CMK (cell line): Measurements from ENCODE around the gene TMPRSS9.

Experiments
- DNase-seq: peaks from one replicate; pipeline ENCODE4 v3.0.0-alpha.2; 2010; ENCODE audit warnings: low read depth

The TMPRSS9 gene

DNA sequence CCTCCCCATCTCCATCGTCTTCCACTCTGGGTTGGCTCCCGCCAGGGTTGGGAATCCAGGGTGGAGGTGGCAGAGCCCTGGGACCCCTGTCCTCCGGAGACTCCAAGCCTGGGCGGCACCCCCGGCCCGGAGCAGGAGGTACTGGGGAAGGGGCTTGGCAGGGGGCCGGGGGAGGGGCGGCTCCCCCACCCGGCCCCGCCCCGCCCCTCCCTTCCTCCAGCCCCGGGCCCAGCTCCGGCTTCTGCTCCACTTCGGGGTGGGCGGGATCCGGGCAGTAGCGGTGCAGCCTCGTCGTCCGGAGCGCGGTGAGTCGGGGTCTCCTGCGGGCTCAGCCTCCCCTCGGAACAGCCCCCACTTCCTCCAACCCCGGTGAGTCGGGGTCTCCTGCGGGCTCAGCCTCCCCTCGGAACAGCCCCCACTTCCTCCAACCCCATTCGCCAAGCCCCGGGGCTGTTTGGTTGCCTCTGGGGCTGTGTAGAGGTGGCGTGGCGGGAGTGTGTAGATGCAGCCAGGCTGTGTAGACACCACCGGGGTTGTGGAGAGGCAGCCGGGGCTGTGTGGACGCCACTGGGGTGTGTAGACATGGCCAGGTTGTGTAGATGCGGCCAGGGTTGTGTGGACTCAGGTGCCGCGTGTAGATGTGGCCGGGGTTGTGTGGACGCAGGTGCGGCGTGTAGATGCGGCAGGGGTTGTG is at the start of gene TMPRSS9:
TMPRSS9 (plus strand) TSS at position 274 of the 694 bp plus-strand sequence. CDS start 29,521 bp downstream, outside the sequence.
- no peak for DNase-seq

DNA sequence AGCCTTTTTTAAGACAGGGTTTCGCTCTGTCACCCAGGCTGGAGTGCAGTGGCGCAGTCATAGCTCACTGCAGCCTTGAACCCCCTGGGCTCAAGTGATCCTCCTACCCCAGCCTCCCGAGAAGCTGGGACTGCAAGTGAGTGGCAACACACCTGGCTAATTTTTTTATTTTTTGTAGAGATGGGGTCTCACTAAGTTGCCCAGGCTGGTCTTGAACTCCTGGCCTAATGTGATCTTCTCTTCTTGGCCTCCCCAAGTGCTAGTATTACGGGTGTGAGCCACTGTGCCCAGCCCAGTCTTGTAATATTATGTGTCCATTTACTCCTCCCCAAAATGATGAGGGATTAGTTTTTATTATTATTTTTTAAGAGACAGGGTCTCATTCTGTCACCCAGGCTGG is 49.0 kb upstream of the TMPRSS9 start:
- DNase-seq: no peak

DNA sequence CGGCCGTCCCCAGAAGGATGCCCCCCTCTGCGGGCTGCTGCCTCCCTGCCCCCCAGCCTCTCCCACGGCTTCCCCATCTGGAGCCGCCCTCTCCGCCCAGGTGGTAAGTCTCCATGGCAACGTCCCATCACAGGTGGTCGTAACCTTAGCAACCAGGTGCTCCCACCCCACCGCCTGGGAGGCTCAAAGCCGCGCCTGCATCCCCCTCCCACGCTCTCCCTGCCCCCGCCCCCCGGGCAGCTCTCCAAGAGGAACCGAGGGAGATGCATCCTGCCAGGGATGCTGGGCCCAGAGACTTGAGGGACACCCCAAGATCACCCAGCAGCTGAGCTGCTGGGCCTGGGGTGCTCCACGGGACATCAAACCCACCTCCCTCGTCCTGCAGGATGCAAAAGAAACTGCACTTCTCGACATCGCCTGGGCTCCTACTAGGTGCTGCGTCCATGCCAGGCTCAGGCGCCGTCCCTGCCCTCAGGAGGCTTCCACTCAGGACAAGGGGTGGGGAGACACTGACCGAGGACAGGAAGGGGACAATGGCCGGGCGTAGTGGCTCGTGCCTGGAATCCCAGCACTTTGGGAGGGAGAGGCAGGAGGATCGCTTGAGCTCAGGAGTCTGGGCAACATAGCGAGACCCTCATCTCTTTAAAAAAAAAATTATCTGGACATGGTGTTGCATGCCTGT is 47.1 kb upstream of the TMPRSS9 start:
- no peak for DNase-seq

DNA sequence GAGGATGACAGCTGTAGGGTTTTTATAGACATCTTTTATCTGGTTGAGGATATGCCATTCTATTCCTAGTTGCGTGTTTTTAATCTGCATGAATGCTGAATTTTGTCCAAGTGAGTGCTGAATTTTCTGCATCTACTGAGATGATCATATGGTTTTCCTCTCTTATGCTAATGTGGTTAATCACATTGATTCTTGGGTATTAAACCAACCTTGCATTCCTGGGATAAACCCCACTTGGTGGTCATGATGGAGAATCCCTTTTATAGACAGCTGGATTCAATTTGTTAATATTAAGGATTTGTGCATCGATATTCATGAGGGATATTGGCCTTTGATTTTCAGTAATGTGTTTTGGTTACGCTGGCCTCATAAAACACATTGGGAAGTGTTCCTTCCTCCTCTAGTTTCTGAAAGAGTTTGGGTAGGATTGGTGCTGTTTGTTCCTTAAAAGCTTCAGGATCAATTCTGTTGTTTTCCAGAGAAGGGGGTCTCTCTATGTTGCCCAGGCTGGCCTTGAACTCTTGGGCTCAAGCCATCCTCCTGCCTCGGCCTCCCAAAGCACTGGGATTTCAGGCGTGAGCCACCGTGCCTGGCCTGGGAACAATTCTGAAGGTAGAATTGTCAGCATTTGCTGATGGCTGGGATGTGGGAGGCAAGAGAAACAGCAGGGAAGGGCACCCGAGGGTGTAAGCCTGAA is 44.8 kb upstream of the TMPRSS9 start:
- no peak for DNase-seq

GRCh38 chr19:2315818-2316353 is 44.2 kb upstream of the TMPRSS9 start:
- peak; percentile 58 for DNase-seq

- no peak for DNase-seq
Measured at GRCh38 chr19:2317300-2317699, 42.8 kb upstream of the TMPRSS9 start.

DNA sequence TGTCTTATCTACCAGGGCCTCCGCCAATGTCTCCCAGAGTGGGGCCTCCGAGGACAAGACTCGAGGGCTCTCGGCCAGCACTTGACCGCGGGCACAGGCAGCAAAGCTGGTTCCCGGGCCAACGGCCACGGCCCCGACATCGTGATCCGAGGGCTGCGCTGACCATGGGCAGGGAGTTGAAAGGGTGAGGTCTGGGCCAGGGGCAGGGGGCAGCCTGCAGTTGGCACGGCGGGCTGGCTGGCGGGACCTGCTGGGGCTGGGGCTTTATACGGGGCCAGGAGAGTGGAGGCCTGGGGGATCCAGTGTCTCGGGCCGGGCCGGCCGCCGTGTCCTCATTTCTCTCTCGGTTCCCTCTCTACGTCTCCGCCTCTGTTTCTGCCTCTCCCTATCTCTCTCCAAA is 42.3 kb upstream of the TMPRSS9 start:
- DNase-seq: no peak

DNA sequence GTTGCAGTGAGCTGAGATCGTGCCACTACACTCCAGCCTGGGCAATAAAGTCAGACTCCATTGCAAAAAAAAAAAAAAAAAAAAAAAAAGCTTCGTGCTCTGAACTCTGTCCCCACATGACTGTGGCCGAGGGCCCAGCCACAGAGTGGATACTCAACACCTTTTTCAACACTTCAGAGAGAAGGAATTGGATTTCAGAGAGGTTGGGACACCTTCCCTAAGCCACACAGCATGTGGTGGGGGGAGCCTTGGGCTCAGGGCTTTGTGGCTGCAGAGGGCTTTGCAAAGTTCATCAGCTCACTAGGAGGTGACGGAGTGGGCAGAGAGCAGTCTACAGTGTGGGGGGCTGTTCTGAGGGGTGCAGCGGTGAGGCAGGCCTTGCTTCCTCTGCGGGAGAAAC is 41.1 kb upstream of the TMPRSS9 start:
- no peak for DNase-seq

- DNase-seq: no peak
Measured at GRCh38 chr19:2319551-2319950, 40.5 kb upstream of the TMPRSS9 start.

GRCh38 chr19:2320049-2320448 is 40.0 kb upstream of the TMPRSS9 start:
- no peak for DNase-seq

DNA sequence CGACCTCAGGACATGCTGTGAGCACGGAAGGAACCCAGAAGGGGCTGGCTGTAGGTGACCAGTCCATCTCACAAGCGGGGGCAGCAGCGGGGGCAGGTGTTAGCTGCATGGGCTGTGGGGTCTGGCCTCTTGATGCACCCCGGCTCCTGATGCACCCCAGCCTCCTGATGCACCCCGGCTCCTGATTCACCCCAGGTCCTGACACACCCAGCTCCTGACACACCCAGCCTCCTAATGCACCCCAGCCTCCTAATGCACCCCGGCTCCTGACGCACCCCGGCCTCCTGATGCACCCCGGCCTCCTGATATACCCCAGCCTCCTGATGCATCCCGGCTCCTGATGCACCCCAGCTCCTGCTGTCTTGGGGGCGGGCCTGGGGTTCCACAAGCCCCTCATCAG is 39.1 kb upstream of the TMPRSS9 start:
- DNase-seq: no peak

GRCh38 chr19:2321565-2322283 is 38.3 kb upstream of the TMPRSS9 start:
- no peak for DNase-seq

DNA sequence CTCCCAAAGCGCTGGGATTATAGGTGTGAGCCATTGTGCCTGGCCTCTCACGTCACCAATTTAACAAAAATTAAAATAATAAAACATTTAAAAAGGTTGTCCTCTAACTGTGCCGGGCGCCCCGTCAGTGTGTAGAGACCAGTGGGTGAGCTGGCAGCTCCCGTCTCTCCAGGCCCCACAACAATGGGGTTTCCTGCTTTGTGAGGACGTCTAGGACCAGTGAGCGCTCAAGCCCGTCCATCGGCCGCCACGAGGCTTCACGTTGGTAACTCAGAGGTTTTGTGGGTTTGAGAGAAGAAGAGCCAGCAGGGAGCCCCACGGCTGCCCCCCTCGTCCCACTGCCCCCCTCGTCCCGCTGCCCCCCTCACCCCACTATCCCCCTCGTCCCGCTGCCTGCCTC is 36.4 kb upstream of the TMPRSS9 start:
- DNase-seq: no peak

GRCh38 chr19:2324220-2324948 is 35.7 kb upstream of the TMPRSS9 start:
- DNase-seq: no peak

DNA sequence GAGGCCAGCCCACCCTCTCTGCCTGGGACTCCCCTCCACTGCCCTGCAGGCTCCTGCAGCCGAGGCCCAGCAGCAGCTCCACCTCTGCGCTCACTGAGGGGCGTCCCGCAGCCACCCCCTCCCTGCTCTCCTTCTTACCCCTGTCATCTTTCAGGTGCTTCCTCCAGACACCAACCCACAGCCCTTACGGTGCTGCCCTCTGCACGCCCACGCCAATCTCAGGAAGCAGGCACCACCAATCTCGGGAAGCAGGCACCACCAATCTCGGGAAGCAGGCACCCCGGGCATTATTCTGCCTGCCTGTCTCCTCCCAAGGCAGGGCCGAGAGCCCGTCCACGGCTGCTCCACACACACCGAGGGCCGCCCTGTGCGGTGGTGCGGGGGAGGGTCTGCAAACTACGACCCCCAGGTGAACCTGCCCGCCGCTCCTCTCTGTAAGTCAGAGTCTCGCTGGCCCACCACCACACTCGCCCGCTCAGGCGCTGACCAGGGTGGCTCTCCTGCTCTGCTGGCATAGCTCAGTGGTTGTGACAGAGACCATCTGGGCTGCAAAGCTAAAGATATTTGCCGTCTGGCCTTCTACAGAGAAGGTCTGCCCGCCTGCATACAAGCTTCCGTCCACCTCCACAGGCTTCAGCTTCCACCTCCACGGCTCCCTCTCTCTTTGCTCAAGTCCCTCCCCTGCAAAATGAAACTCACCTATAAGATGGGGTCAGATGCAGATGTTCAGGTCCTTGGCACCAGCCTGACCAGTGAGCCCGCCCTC is 34.6 kb upstream of the TMPRSS9 start:
- DNase-seq: peak; percentile 94

DNA sequence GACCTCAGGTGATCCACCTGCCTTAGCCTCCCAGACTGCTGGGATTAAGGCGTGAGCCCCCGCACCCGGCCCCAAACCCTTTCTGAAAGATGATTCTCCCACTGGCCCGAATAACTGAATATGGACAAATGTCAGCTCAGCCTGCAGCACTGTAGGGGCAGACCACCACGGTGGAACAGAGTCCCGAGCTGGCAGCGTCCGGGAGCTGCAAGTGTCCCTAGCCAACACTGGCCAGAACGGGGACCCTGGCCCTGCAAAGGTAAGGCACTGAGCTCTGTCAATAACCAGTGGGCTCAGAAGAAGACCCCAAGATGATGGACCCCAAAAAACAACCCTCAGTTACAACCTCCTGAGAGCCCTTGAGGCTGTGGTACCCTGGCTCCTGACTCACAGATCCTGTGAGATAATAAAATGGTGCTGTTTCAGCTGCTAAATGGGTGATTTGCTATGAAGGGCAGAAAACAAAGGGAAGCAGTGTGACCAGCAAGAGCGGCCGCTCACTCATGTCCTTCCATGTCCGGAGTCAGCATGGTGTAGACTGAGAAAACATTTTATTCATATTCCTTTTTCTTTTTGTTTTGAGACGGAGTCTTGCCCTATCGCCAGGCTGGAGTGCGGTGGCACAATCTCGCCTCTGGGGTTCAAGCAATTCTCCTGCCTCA is 33.2 kb upstream of the TMPRSS9 start:
- no peak for DNase-seq

GRCh38 chr19:2327773-2328400 is 32.2 kb upstream of the TMPRSS9 start:
- no peak for DNase-seq

DNA sequence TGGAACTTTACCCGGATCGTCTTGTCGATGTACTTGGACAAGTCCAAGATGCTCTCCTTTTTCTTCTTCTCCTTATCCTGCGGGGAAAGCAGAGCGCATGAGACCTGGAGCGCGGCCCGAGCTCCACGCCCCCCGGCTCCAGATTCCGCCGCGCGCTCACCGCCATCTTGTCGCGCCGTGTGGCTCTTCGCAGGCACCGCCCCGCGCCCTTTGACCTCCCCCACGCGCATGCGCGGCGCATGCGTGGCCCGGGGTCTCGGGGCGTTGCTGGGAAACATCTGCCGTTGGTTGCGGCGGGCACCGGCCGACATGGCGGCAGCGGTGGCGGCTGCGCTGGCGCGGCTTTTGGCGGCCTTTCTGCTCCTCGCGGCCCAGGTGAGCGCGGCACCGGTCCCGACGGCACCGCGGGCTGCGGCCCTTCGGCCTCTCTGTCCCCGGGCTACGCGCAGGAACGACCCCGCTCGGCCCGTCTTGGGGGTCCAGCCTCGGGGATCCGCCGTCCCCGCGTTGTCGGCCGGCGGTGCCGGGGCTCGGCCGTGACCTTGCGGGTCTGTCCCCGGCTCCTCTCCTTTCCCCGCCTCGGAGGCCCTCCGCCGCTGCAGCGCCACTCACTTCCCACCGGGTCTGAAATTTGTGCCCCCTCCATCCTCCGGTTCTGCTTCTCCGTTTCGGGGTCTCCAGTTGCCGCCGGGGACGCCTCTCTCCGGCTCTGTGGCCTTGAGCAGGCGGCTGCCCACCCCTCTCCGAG is 31.5 kb upstream of the TMPRSS9 start, which contains the start of the genes LSM7 and SPPL2B:
LSM7 (minus strand) TSS at position 186 of the 748 bp plus-strand sequence; CDS start at position 166, 20 bp downstream.
SPPL2B (plus strand) TSS at position 284 of the 748 bp plus-strand sequence; CDS start at position 310, 26 bp downstream.
- DNase-seq: peak; percentile 79

- DNase-seq: no peak
Measured at GRCh38 chr19:2329149-2329478, 31.0 kb upstream of the TMPRSS9 start.
